Ishikawa (cell line): Measurements from ENCODE around the gene MAGI1.

Experiments
- CEBPB ChIP-seq: IDR thresholded peaks from 2 replicates; pipeline ENCODE4 v1.6.1; 2012
- RAD21 ChIP-seq: IDR thresholded peaks from 2 replicates; pipeline ENCODE4 v1.6.1; 2012; ENCODE audit warnings: low read depth
- TCF12 ChIP-seq: IDR thresholded peaks from 2 replicates; pipeline ENCODE4 v1.6.1; 2012; ENCODE audit warnings: low read depth
- YY1 ChIP-seq: IDR thresholded peaks from 2 replicates; pipeline ENCODE4 v1.6.1; 2012; ENCODE audit warnings: low read depth

GRCh38 chr3:65569129-65569528, 469.6 kb downstream of the MAGI1 start:
- TF ChIP-seq CEBPB (no peak), RAD21 (no peak), YY1 (no peak), TCF12 (no peak)
